K562 (cell line): ENCODE results near the gene SLC16A6. TPM values are rescaled to one million over a fixed set of nuclear protein-coding genes. Genes with fewer than 3 reads are reported as not detected.

Source experiments
- ATAC-seq: fragments of 200-7000 bp; cut with Tn5 transposase; 3 replicates; pipeline ENCODE4 v1.9.1; 2020; ENCODE audit warnings: moderate library complexity
- BruUV-seq: library from RNA; stranded (reverse); fragments of 400-500 nt; replicated peaks from 2 replicates; lab custom pipeline; 2021; lab: Mats Ljungman, UMichigan
- CTCF ChIA-PET: fragments of 300-600 bp; formaldehyde crosslinking; extraction: SDS; loops from one replicate; lab custom pipeline; 2021; ENCODE audit warnings: low intra/inter-chr PET ratio; lab: Yijun Ruan, JAX
- POLR2A ChIA-PET: fragments of 300-600, 350-650 bp; sonication (Branson Sonifier 250); formaldehyde crosslinking; extraction: SDS; loops from one replicate; lab custom pipeline; 2021; ENCODE audit warnings: antibody characterized with exemption, inconsistent platforms; lab: Yijun Ruan, JAX
- DNase-seq, 4 experiments: peaks; one replicate each; pipeline versions ENCODE4 v3.0.0 to v3.0.0-alpha.2; 2011 to 2018; ENCODE audit warnings: low spot score in 3 of 4, mixed read lengths in 3 of 4; ENCODE audit errors: extremely low read depth in 1 of 4
- FAIRE-seq: peaks from 2 replicates; lab custom pipeline; 2011; peaks lifted over from hg19 to GRCh38; lab: Jason Lieb, UNC
- H2AFZ ChIP-seq: 2 replicates; pipeline ENCODE4 v1.6.0; 2011; ENCODE audit warnings: low read depth, low read length, control low read depth, inconsistent platforms
- H3K27ac ChIP-seq: fragments of 200-600 bp; 3 replicates; pipeline ENCODE4 v1.8.0; 2011; ENCODE audit warnings: low read depth, mild to moderate bottlenecking, control low read depth, inconsistent platforms, low read length, moderate library complexity, mixed read lengths; ENCODE audit errors: extremely low read depth
- H3K27me3 ChIP-seq, 2 experiments: fragments of 300-600 bp in 1 of 2; 2 replicates in 1 of 2; 3 replicates in 1 of 2; pipeline versions ENCODE4 v1.6.0 to v1.8.0; 2011; ENCODE audit warnings: inconsistent platforms in 2 of 2, low read length in 2 of 2, mild to moderate bottlenecking in 1 of 2, mixed read lengths in 1 of 2, moderate library complexity in 1 of 2; ENCODE audit not compliant: control insufficient read depth in 2 of 2, insufficient read depth in 2 of 2
- H3K36me3 ChIP-seq: fragments of 300-600 bp; 3 replicates; pipeline ENCODE4 v1.8.0; 2011; ENCODE audit warnings: mild to moderate bottlenecking, low read length, inconsistent platforms; ENCODE audit not compliant: control insufficient read depth, insufficient read depth
- H3K4me1 ChIP-seq, 2 experiments: fragments of 200-600 bp in 1 of 2; replicated peaks in 1 of 2; 2 replicates in 1 of 2; 3 replicates in 1 of 2; pipeline versions ENCODE4 v1.5.1 to v1.8.0; 2011; ENCODE audit warnings: inconsistent platforms in 2 of 2, low read length in 2 of 2, mild to moderate bottlenecking in 1 of 2, mixed read lengths in 1 of 2, moderate library complexity in 1 of 2; ENCODE audit not compliant: control insufficient read depth in 2 of 2, insufficient read depth in 2 of 2
- H3K4me2 ChIP-seq: 2 replicates; pipeline ENCODE4 v1.6.1; 2011; ENCODE audit warnings: low read length, control low read depth, inconsistent platforms, mixed read lengths; ENCODE audit not compliant: insufficient read depth
- H3K4me3 ChIP-seq: fragments of 200-600 bp; sonication (generic), shearing (Covaris generic); 2 replicates; pipeline ENCODE4 v1.5.1; 2016; ENCODE audit warnings: control low read depth, inconsistent platforms
- H3K79me2 ChIP-seq: fragments of 200-600 bp; 3 replicates; pipeline ENCODE4 v1.8.0; 2011; ENCODE audit warnings: low read length, inconsistent platforms; ENCODE audit not compliant: control insufficient read depth, insufficient read depth
- H3K9ac ChIP-seq, 2 experiments: 2 replicates each; pipeline versions ENCODE4 v1.6.0 to v1.6.1; 2011; ENCODE audit warnings: low read depth in 2 of 2, low read length in 2 of 2, control low read depth in 1 of 2, inconsistent platforms in 1 of 2, mild to moderate bottlenecking in 1 of 2, mixed read lengths in 1 of 2; ENCODE audit not compliant: insufficient read depth in 1 of 2
- H3K9me1 ChIP-seq: one replicate; pipeline ENCODE4 v1.6.0; 2011; ENCODE audit warnings: inconsistent platforms, mild to moderate bottlenecking, low read length, moderate library complexity; ENCODE audit not compliant: control insufficient read depth, insufficient read depth
- H3K9me3 ChIP-seq: replicated peaks from 2 replicates; pipeline ENCODE4 v1.5.1; 2011; ENCODE audit warnings: low read depth, low read length, inconsistent platforms; ENCODE audit not compliant: control insufficient read depth, insufficient read depth
- H4K20me1 ChIP-seq: replicated peaks from 2 replicates; pipeline ENCODE4 v1.6.1; 2011; ENCODE audit warnings: low read length, inconsistent platforms, mixed read lengths; ENCODE audit not compliant: control insufficient read depth, insufficient read depth
- DMBX1 ChIP-seq: fragments of 250-450 bp; sonication (Bioruptor Pico); IDR thresholded peaks from 2 replicates; pipeline ENCODE4 v1.8.0; 2022; ENCODE audit warnings: inconsistent platforms, mild to moderate bottlenecking, moderate library complexity, borderline replicate concordance
- FOSL1 ChIP-seq: fragments of 200-800 bp; sonication (Bioruptor generic); conservative IDR thresholded peaks from 2 replicates; pipeline ENCODE4 v1.6.1; 2016; ENCODE audit warnings: missing genetic modification characterization, missing compliant biosample characterization
- HSF4 ChIP-seq: fragments of 250-450 bp; sonication (Bioruptor Pico); IDR thresholded peaks from 2 replicates; pipeline ENCODE4 v2.1.2; 2022; ENCODE audit warnings: mild to moderate bottlenecking, moderate library complexity, borderline replicate concordance
- KAT7 ChIP-seq: sonication (generic); formaldehyde crosslinking; IDR thresholded peaks from 2 replicates; pipeline ENCODE4 v1.8.0; 2022; ENCODE audit warnings: missing genetic modification reagents, mild to moderate bottlenecking, borderline replicate concordance
- MEIS2 ChIP-seq: fragments of 450-650 bp; IDR thresholded peaks from 2 replicates; pipeline ENCODE4 v1.6.1; 2014; ENCODE audit warnings: mild to moderate bottlenecking; ENCODE audit not compliant: partially characterized antibody
- ZNF740 ChIP-seq, 3 experiments: fragments of 200-800 bp in 1 of 3; sonication (Bioruptor generic) in 1 of 3; sonication (generic) in 1 of 3; formaldehyde crosslinking in 1 of 3; IDR thresholded peaks; 2 replicates each; pipeline versions ENCODE4 v1.6.1 to v1.8.0; 2016 to 2022; ENCODE audit warnings: mild to moderate bottlenecking in 2 of 3, missing compliant biosample characterization in 2 of 3, missing genetic modification characterization in 2 of 3, missing genetic modification reagents in 1 of 3
- WGBS: fragments of 100-300 bp; shearing (Covaris generic); methylation state at CpG from one replicate; pipeline ENCODE4 v1.1.6; 2016; ENCODE audit warnings: low coverage, mixed read lengths; ENCODE audit not compliant: insufficient coverage; ENCODE audit errors: missing lambda C conversion rate; 5-methylcytosine and 5-hydroxymethylcytosine counted together
- in situ Hi-C: fragments of 300-500 bp; cut with MboI; formaldehyde crosslinking; loops from 4 replicates; pipeline ENCODE4 v1.15.0; 2018; ENCODE audit warnings: inconsistent platforms, mixed read lengths
- intact Hi-C: fragments of 100-400 bp; cut with micrococcal nuclease; formaldehyde crosslinking; loops from 2 replicates; pipeline ENCODE4 v1.14.2; 2022
- polyA plus RNA-seq, 8 experiments: library from polyadenylated mRNA; depleted of rRNA in 4 of 8; stranded (reverse) in 5 of 8; unstranded in 3 of 8; fragments of >200 nt; fragmentation: Nextera tagmentation in 2 of 8; fragmentation: Illumina TruSeq in 1 of 8; extraction: Ambion mirVana in 2 of 8; extraction: Trizol in 1 of 8; gene quantifications; 2 replicates each; pipeline versions ENCODE4 v1.2.1 to v1.2.3, GENCODE V29; 2011 to 2014; ENCODE audit warnings: inconsistent platforms in 1 of 8, missing spikeins in 1 of 8
- total RNA-seq, 7 experiments: library from RNA; depleted of rRNA in 6 of 7; stranded (reverse); fragments of >200 nt in 6 of 7; fragmentation: Illumina TruSeq in 2 of 7; extraction: Trizol in 2 of 7; gene quantifications; 2 replicates each; pipeline versions ENCODE4 v1.2.1 to v1.2.3, GENCODE V29; 2011 to 2021; ENCODE audit warnings: low replicate concordance in 1 of 7

SLC16A6 gene
- total and polyA plus RNA-seq, 9 of the 15 experiments (the other 6 are each of a cell fraction or from before 2014, with no cell fraction given) = 0.05 to 0.31 (median 0.15) TPM

DNA sequence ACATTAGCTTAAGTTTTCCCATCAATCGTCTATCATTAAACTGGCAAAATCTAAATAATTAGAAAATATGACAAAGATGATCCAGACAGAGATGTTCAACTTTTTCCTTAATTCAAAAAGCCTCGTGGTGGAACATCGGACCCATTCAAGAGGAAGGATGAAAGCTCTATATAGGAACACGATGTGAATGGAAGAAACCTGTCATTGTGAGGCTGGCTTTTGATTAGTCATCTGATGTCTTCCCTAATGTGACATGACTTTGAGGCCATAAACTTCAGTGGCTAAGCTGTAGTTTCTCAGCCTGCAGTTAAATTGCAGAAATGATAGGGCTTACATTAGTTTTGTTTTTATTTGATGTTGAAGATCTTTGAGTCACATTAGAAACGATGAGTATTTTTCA, 42.0 kb downstream of the SLC16A6 start:
- ATAC-seq = no peak
- BruUV-seq = no TSS peak
- Histone ChIP-seq H2AFZ (0 out of 2 replicates have a peak overlapping the region, but pooled peaks have one; percentile 90), H3K4me3 (no peak overlapping the region), H3K9me3 (no peaks in the 10 kb centered on the region), H3K27me3 (no peaks in the 10 kb centered on the region), H3K79me2 (peaks cover 11% of the 10 kb centered on the region; the same call in 2 of the 3 replicates), H3K27ac (no peak overlapping the region), H3K36me3 (peaks cover 5% of the 10 kb centered on the region; the same call in 1 of the 3 replicates), H4K20me1 (no peaks in the 10 kb centered on the region), H3K4me2 (0 out of 2 replicates have a peak overlapping the region, but pooled peaks have one; percentile 90), H3K4me1 (peaks cover 8 to 26% of the 10 kb centered on the region in 2 experiments; a peak in 3 of 5 replicates), H3K9ac (peak overlapping the region in 1 of 2 experiments; percentile 80; a peak in 1 of 4 replicates), H3K9me1 (no peaks in the 10 kb centered on the region)
- ChIA-PET POLR2A (interaction anchor here (0.6 to 1.6 kb wide), 4 partner anchors 27 to 215 kb away, joined by 4 to 6 read pairs (median 4); no protein-coding TSS in a partner anchor), CTCF (no interaction called here)
- in situ Hi-C loops (no loop called here), intact Hi-C loops (loop anchor here (5.0 to 10.0 kb wide), 2 partner anchors 37 to 74 kb away; no protein-coding TSS in a partner anchor)
- DNase-seq = no peak
- peak; percentile 85 for FAIRE-seq
- TF ChIP-seq KAT7 = no peak
- 0 out of 2 replicates have a peak, but pooled peaks have one; percentile 22 for TF ChIP-seq FOSL1 (tag)
- TF ChIP-seq ZNF740 (CRISPR knock-in tag; IDR thresholded peaks at IDR 0.05) = no peak
- TF ChIP-seq ZNF740 (tag; IDR thresholded peaks at IDR 0.05) = no peak
- TF ChIP-seq DMBX1 (CRISPR knock-in tag) = no peak
- TF ChIP-seq MEIS2 = peak; percentile 6
- TF ChIP-seq HSF4 = no peak
- 38% methylated on average over 5 of the region's 5 CpGs for WGBS
